PC-9 (cell line): Measurements from ENCODE around the gene QRFP.

Source experiments
- CTCF ChIP-seq: fragments of 200-600 bp; sonication (generic); conservative IDR thresholded peaks from 2 replicates; pipeline ENCODE4 v1.6.1; 2017; ENCODE audit warnings: mixed run types, antibody characterized with exemption, mild to moderate bottlenecking, moderate library complexity
- EZH2 ChIP-seq: fragments of 200-600 bp; sonication (generic); IDR thresholded peaks from 2 replicates; pipeline ENCODE4 v1.8.0; 2017; ENCODE audit warnings: antibody characterized with exemption, low read depth

GRCh38 chr9:130942084-130942483 lies 45.5 kb upstream of the QRFP start:
- TF ChIP-seq CTCF: no peak
- TF ChIP-seq EZH2: no peak
